NOMO-1 treated with dmso at 0.1 percent for 144 hours (cell line): ENCODE data around the gene PSD2.

Experiments used
- DNase-seq: peaks from one replicate; lab custom pipeline; 2025; ENCODE audit not compliant: unreplicated experiment; lab: John Stamatoyannopoulos, UW

Gene PSD2

GRCh38 chr5:139872851-139873794, 77.5 kb downstream of the PSD2 start:
- no peak for DNase-seq

- no peak for DNase-seq
These were observed 80.3 kb downstream of the PSD2 start for GRCh38 chr5:139875957-139876356.

GRCh38 chr5:139877129-139877597, 81.6 kb downstream of the PSD2 start:
- DNase-seq = no peak

- no peak for DNase-seq
These were observed 82.5 kb downstream of the PSD2 start for GRCh38 chr5:139878093-139878492.

- no peak for DNase-seq
These were observed 85.0 kb downstream of the PSD2 start for GRCh38 chr5:139880416-139881142.

GRCh38 chr5:139881143-139881733, 85.6 kb downstream of the PSD2 start:
- DNase-seq = no peak

- DNase-seq = no peak
These were observed 86.7 kb downstream of the PSD2 start for GRCh38 chr5:139882316-139882715.

- DNase-seq = no peak
These were observed 87.4 kb downstream of the PSD2 start for GRCh38 chr5:139882961-139883539.

GRCh38 chr5:139884144-139884543, 88.5 kb downstream of the PSD2 start:
- no peak for DNase-seq

GRCh38 chr5:139884734-139885133, 89.1 kb downstream of the PSD2 start:
- DNase-seq = no peak

GRCh38 chr5:139885172-139885856, 89.7 kb downstream of the PSD2 start:
- DNase-seq = no peak

GRCh38 chr5:139885857-139886208, 90.2 kb downstream of the PSD2 start:
- DNase-seq = no peak

GRCh38 chr5:139886213-139886612, 90.6 kb downstream of the PSD2 start:
- DNase-seq = no peak

- no peak for DNase-seq
These were observed 92.8 kb downstream of the PSD2 start for GRCh38 chr5:139888370-139888769.

- DNase-seq = no peak
These were observed 93.8 kb downstream of the PSD2 start for GRCh38 chr5:139889410-139889809.

- no peak for DNase-seq
These were observed 98.3 kb downstream of the PSD2 start for GRCh38 chr5:139893873-139894272.
